K562 (cell line): ENCODE data around the gene TNFRSF18. TPM values are rescaled to one million over a fixed set of nuclear protein-coding genes. Genes with fewer than 3 reads are reported as not detected.
A peak's percentile ranks its signal among the peaks of the same experiment; 100 is the strongest.

Source experiments
- HDAC6 ChIP-seq: IDR thresholded peaks from 2 replicates; pipeline ENCODE4 v1.6.1; 2012; ENCODE audit warnings: low read depth, mild to moderate bottlenecking, control low read depth, inconsistent platforms, low read length, moderate library complexity
- NONO ChIP-seq, 2 experiments: fragments of 200-400 bp in 1 of 2; fragments of 450-650 bp in 1 of 2; formaldehyde crosslinking in 1 of 2; IDR thresholded peaks; 2 replicates each; pipeline ENCODE4 v1.6.1; 2017; ENCODE audit warnings: low read depth in 2 of 2, mild to moderate bottlenecking in 2 of 2, moderate library complexity in 2 of 2, low read length in 1 of 2
- POLR3A ChIP-seq: IDR thresholded peaks from 2 replicates; pipeline ENCODE4 v1.6.1; 2011; ENCODE audit warnings: borderline replicate concordance, mild to moderate bottlenecking, moderate library complexity; ENCODE audit not compliant: insufficient read length, insufficient read depth; ENCODE audit errors: extremely low read depth
- SAFB2 ChIP-seq: fragments of 200-400 bp; formaldehyde crosslinking; IDR thresholded peaks from 2 replicates; pipeline ENCODE4 v1.6.1; 2018; ENCODE audit warnings: borderline replicate concordance, low read length, low read depth, moderate library complexity; ENCODE audit not compliant: severe bottlenecking
- SIX5 ChIP-seq, 2 experiments: IDR thresholded peaks; 2 replicates each; pipeline ENCODE4 v1.6.1; 2011; ENCODE audit warnings: low read length in 2 of 2, borderline replicate concordance in 1 of 2, low read depth in 1 of 2, mild to moderate bottlenecking in 1 of 2, moderate library complexity in 1 of 2; ENCODE audit not compliant: insufficient read depth in 1 of 2
- TCF3 ChIP-seq: sonication (generic); formaldehyde crosslinking; IDR thresholded peaks from 2 replicates; pipeline ENCODE4 v1.4.0; 2020; ENCODE audit warnings: mild to moderate bottlenecking, missing genetic modification reagents
- ZFP1 ChIP-seq: fragments of 450-650 bp; formaldehyde crosslinking; IDR thresholded peaks from 2 replicates; pipeline ENCODE4 v1.4.0; 2020; ENCODE audit warnings: mild to moderate bottlenecking, mixed read lengths
- ZNF583 ChIP-seq: fragments of 250-450 bp; sonication (Bioruptor Pico); IDR thresholded peaks from 2 replicates; pipeline ENCODE4 v1.4.0; 2020
- polyA plus RNA-seq, 8 experiments: library from polyadenylated mRNA; depleted of rRNA in 4 of 8; stranded (reverse) in 5 of 8; unstranded in 3 of 8; fragments of >200 nt; fragmentation: Nextera tagmentation in 2 of 8; fragmentation: Illumina TruSeq in 1 of 8; extraction: Ambion mirVana in 2 of 8; extraction: Trizol in 1 of 8; gene quantifications; 2 replicates each; pipeline versions ENCODE4 v1.2.1 to v1.2.3, GENCODE V29; 2011 to 2014; ENCODE audit warnings: inconsistent platforms in 1 of 8, missing spikeins in 1 of 8
- total RNA-seq, 7 experiments: library from RNA; depleted of rRNA in 6 of 7; stranded (reverse); fragments of >200 nt in 6 of 7; fragmentation: Illumina TruSeq in 2 of 7; extraction: Trizol in 2 of 7; gene quantifications; 2 replicates each; pipeline versions ENCODE4 v1.2.1 to v1.2.3, GENCODE V29; 2011 to 2021; ENCODE audit warnings: low replicate concordance in 1 of 7
- TF ChIP-seq, protein P1 (sequence below): fragments of 200-400 bp; formaldehyde crosslinking; IDR thresholded peaks from 2 replicates; pipeline ENCODE4 v1.6.1; 2017; ENCODE audit warnings: mild to moderate bottlenecking, low read depth, low read length, moderate library complexity
- TF ChIP-seq, protein P2 (sequence below): IDR thresholded peaks from 2 replicates; pipeline ENCODE4 v1.6.1; 2011; ENCODE audit not compliant: insufficient read length; ENCODE audit errors: extremely low read depth

TNFRSF18 gene
- total and polyA plus RNA-seq, 9 of the 15 experiments (the other 6 are each of a cell fraction or from before 2014, with no cell fraction given): 0.24 to 0.27 TPM; not detected in 7

- TF ChIP-seq, protein P1, sequence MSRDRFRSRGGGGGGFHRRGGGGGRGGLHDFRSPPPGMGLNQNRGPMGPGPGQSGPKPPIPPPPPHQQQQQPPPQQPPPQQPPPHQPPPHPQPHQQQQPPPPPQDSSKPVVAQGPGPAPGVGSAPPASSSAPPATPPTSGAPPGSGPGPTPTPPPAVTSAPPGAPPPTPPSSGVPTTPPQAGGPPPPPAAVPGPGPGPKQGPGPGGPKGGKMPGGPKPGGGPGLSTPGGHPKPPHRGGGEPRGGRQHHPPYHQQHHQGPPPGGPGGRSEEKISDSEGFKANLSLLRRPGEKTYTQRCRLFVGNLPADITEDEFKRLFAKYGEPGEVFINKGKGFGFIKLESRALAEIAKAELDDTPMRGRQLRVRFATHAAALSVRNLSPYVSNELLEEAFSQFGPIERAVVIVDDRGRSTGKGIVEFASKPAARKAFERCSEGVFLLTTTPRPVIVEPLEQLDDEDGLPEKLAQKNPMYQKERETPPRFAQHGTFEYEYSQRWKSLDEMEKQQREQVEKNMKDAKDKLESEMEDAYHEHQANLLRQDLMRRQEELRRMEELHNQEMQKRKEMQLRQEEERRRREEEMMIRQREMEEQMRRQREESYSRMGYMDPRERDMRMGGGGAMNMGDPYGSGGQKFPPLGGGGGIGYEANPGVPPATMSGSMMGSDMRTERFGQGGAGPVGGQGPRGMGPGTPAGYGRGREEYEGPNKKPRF: no peak
- TF ChIP-seq TCF3 (CRISPR knock-in tag) (0 out of 2 replicates have a peak, but pooled peaks have one; percentile 13), SAFB2 (no peak), ZNF583 (CRISPR knock-in tag) (no peak), ZFP1 (CRISPR knock-in tag) (no peak), NONO (IDR thresholded peaks at IDR 0.05; ENCODE audit: low read depth in 2 of 2, low read length in 1 of 2) (no peak; a peak in 2 of 4 replicates), HDAC6 (no peak), POLR3A (no peak), SIX5 (IDR thresholded peaks at IDR 0.05; ENCODE audit: borderline replicate concordance in 1 of 2, insufficient read depth in 1 of 2, low read depth in 1 of 2, low read length in 2 of 2) (no peak)
- TF ChIP-seq, protein P2, sequence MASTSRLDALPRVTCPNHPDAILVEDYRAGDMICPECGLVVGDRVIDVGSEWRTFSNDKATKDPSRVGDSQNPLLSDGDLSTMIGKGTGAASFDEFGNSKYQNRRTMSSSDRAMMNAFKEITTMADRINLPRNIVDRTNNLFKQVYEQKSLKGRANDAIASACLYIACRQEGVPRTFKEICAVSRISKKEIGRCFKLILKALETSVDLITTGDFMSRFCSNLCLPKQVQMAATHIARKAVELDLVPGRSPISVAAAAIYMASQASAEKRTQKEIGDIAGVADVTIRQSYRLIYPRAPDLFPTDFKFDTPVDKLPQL: no peak
Observed at GRCh38 chr1:1157914-1158710, 48.3 kb downstream of the TNFRSF18 start (continued).
